Thyroid gland (tissue), 4 donors: ENCODE results near the gene MED13. TPM values are rescaled to one million over a fixed set of nuclear protein-coding genes. Genes with fewer than 3 reads are reported as not detected.
"Not testable (repeated sequence)": the region's sequence is repeated elsewhere in the genome, so short reads cannot be mapped to it uniquely, and the experiment has no call there.

Experiments
- DNase-seq, 2 donors: peaks; one replicate each; pipeline ENCODE4 v3.0.0-alpha.2; 2019
- H3K27ac ChIP-seq, 3 donors: fragments of 200-600 bp; sonication (generic); 1 replicate in 2 of 3; 2 replicates in 1 of 3; pipeline ENCODE4 v1.5.1; 2016 to 2019; ENCODE audit warnings: mild to moderate bottlenecking in 1 of 3, moderate library complexity in 1 of 3
- H3K27me3 ChIP-seq: fragments of 200-600 bp; sonication (generic); one replicate; pipeline ENCODE4 v1.5.1; 2019
- H3K36me3 ChIP-seq, 2 donors: fragments of 200-600 bp; sonication (generic); one replicate each; pipeline ENCODE4 v1.5.1; 2016 to 2019
- H3K4me1 ChIP-seq, 2 donors: fragments of 200-600 bp; sonication (generic); one replicate each; pipeline ENCODE4 v1.5.1; 2017 to 2019
- H3K4me3 ChIP-seq, 3 donors: fragments of 200-600 bp; sonication (generic); replicated peaks in 1 of 3; 1 replicate in 2 of 3; 2 replicates in 1 of 3; pipeline ENCODE4 v1.5.1; 2016; ENCODE audit warnings: mild to moderate bottlenecking in 1 of 3
- H3K9me3 ChIP-seq: fragments of 200-600 bp; sonication (generic); one replicate; pipeline ENCODE4 v1.5.1; 2017
- POLR2A ChIP-seq, 2 donors: fragments of 450-650 bp; IDR thresholded peaks; one replicate each; pipeline ENCODE4 v1.6.1; 2017; ENCODE audit warnings: antibody characterized with exemption in 2 of 2, mild to moderate bottlenecking in 2 of 2, moderate library complexity in 1 of 2
- WGBS, 2 donors: methylation state at CpG; one replicate each; pipeline ENCODE4 v1.1.5; 2017; 5-methylcytosine and 5-hydroxymethylcytosine counted together
- intact Hi-C: fragments of 100-400 bp; cut with DNase I; formaldehyde crosslinking; loops from one replicate; pipeline ENCODE4 v1.15.1; 2023
- total RNA-seq, 4 donors: library from RNA; depleted of rRNA; stranded (reverse); fragments of >200 nt; gene quantifications; one replicate each; pipeline ENCODE4 v1.2.3, GENCODE V29; 2016
- TF ChIP-seq, protein P1 (sequence below), 6 experiments: fragments of 200-600 bp in 3 of 6; fragments of 450-650 bp in 3 of 6; sonication (generic) in 3 of 6; IDR thresholded peaks; one replicate each; pipeline ENCODE4 v1.5.1; 2016 to 2019; ENCODE audit warnings: antibody characterized with exemption in 6 of 6, mild to moderate bottlenecking in 2 of 6, inconsistent platforms in 1 of 6, moderate library complexity in 1 of 6

The MED13 gene
- total RNA-seq, 4 donors from 2014 or later: 58.9 to 156 (median 83.3) TPM

DNA sequence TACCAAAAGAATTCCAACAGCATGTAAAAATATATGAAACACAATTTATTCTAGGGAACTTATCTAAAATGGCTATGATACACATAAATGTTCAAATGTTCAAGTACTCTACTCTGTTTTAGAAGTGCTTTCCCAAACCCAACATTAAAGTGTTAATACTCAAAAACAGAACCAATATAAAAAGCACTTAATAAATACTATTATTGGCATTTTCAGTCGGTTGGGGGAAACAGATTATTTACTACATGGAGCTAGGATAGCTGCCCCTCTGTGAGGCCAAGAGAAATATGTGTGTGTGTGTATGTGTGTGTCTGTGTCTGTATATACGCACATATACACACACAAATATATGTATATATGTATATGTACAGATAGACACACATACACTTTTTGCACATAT, 169.7 kb downstream of the MED13 start:
- H3K27me3 ChIP-seq: no peaks in the 10 kb centered on the region
- no peak for DNase-seq
- WGBS, 2 donors: 38 to 40% methylated on average over 2 of the region's 2 CpGs
- H3K9me3 ChIP-seq: no peaks in the 10 kb centered on the region
- H3K4me3 ChIP-seq: no peak overlapping the region
- no peak overlapping the region for H3K27ac ChIP-seq
- intact Hi-C loops: no loop called here
- TF ChIP-seq POLR2A (IDR thresholded peaks at IDR 0.05): no peak
- TF ChIP-seq, protein P1, sequence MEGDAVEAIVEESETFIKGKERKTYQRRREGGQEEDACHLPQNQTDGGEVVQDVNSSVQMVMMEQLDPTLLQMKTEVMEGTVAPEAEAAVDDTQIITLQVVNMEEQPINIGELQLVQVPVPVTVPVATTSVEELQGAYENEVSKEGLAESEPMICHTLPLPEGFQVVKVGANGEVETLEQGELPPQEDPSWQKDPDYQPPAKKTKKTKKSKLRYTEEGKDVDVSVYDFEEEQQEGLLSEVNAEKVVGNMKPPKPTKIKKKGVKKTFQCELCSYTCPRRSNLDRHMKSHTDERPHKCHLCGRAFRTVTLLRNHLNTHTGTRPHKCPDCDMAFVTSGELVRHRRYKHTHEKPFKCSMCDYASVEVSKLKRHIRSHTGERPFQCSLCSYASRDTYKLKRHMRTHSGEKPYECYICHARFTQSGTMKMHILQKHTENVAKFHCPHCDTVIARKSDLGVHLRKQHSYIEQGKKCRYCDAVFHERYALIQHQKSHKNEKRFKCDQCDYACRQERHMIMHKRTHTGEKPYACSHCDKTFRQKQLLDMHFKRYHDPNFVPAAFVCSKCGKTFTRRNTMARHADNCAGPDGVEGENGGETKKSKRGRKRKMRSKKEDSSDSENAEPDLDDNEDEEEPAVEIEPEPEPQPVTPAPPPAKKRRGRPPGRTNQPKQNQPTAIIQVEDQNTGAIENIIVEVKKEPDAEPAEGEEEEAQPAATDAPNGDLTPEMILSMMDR (IDR thresholded peaks at IDR 0.05): no peak
- H3K36me3 ChIP-seq: peaks cover 7 to 11% of the 10 kb centered on the region in 2 donors
- no peaks in the 10 kb centered on the region for H3K4me1 ChIP-seq

DNA sequence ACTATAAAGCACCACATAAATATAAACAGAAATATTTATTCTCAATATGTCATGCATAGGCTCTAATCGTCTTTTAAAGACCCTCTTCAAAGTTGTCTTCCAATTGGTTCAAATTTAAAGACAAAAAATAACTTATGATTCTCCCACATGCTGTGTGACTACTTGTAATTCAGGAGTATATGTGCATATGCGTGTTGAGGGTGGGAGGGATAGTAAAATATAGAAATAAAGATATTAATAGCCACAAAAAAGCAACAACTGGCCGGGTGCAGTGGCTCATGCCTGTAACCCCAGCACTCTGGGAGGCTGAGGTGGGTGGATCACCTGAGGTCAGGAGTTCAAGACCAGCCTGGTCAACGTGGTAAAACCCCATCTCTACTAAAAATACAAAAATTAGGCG, 170.8 kb downstream of the MED13 start:
- H3K9me3 ChIP-seq, H3K4me3 ChIP-seq, H3K4me1 ChIP-seq, intact Hi-C loops, H3K27me3 ChIP-seq, DNase-seq, H3K27ac ChIP-seq: not testable (repeated sequence)
- WGBS, 2 donors: 93 to 96% methylated on average over 5 of the region's 5 CpGs
- H3K36me3 ChIP-seq: peaks cover 7 to 11% of the 10 kb centered on the region in 2 donors

Other genes with a start within 250 kb of the MED13 start
- under 1 TPM in 1 of 4 donors, not detected in 3; 0.40 TPM for gene BRIP1, start 201.8 kb downstream of the MED13 start, total RNA-seq
- gene INTS2, start 137.3 kb downstream of the MED13 start, total RNA-seq: 10 to 100 TPM; 10.9 to 16.1 (median 13.5) TPM